ENCODE results near the gene DKC1.
A peak's percentile ranks its signal among the peaks of the same experiment; 100 is the strongest.
"Not testable (repeated sequence)": the region's sequence is repeated elsewhere in the genome, so short reads cannot be mapped to it uniquely, and the experiment has no call there.

DKC1 gene

DNA sequence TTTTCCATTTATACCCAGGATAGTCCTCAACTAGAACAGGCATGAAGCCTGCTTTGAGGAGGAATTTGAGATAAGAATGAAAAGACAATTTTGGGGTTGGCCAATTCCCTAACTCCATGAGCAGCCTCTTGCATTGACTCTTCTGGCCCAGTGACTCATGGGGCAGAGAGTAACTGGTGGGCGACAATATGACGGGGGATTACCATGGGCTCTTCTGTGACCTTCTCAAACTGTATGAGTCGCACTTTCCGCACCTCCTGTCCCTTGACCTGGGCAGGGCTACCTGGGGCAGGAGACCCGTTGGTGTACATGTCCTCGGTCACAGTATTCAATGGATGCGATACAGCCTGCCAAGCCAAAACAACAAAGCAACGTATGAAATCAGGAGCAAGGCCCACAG is 29.3 kb downstream of the DKC1 start:
- DNase-seq (ENCODE audit: low read depth in 2 of 2), result no peak

DNA sequence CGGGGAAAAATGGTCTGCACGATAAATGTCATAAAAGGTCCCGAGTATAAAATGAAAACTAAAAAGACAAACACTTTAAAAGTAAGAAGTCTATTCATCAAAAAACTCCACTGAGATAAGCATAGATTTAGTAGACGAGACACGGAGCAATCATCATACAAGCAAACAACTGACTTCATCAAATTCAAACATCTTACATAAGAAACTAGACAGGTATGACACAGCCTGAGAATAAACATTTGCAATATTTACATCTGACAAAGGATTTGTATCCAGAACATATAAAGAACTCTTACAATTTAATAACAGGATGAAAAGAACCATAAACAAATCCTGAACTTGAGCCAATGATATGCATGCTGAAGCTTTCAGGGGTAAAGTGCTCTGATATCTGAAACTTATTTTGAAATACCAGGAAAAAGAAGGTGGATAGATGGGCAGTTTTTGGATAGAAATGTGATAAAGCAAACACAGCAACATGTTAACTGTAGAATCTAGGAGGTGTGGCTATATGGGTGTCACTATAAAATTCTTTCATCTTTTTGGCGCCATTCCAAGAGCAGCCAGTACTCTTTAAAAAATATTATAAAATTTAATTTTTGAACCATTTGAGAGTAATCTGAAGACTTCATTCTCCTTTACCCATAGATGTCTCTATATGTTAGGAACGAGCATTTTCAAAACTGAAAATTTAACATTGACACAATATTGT is 30.6 kb downstream of the DKC1 start:
- no peak for DNase-seq (ENCODE audit: low read depth in 2 of 2)

DNA sequence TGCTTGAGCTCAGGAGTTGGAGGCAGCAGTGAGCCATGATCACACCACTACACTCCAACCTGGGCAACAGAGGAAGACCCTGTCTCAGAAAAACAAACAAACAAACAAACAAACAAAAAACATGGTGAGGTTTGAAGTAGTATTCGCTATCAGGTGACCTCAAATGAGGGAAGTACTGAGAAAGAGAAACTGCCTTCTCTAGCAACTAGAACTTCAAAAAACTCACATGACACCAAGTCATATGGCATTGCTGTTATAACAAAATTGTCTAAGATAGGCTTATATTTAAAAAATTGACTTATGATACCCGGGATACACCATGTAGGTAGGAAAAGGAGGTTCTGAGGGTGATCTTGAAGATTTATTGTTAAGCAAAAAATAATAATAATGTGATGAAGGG is 32.4 kb downstream of the DKC1 start:
- DNase-seq (ENCODE audit: low read depth in 2 of 2), result no peak

DNA sequence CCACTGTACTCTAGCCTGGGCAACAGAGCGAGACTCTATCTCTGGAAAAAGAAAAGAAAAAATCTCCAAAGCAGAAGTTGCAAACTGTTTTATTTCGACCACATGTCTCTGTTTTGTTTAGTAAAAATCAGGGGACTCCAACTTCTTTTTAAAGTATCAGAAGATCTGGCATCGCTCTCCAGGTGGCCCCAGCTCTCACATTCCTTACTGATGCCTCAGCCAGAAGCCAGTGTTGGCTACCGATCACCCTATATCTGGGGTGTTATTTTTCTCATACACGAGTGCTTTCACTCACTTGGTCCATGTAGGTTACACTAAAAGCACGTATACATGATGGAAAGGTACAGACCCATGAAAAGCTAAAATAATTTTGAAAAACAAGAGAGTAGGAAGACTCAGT is 34.3 kb downstream of the DKC1 start:
- no peak for DNase-seq (ENCODE audit: low read depth in 2 of 2)

DNA sequence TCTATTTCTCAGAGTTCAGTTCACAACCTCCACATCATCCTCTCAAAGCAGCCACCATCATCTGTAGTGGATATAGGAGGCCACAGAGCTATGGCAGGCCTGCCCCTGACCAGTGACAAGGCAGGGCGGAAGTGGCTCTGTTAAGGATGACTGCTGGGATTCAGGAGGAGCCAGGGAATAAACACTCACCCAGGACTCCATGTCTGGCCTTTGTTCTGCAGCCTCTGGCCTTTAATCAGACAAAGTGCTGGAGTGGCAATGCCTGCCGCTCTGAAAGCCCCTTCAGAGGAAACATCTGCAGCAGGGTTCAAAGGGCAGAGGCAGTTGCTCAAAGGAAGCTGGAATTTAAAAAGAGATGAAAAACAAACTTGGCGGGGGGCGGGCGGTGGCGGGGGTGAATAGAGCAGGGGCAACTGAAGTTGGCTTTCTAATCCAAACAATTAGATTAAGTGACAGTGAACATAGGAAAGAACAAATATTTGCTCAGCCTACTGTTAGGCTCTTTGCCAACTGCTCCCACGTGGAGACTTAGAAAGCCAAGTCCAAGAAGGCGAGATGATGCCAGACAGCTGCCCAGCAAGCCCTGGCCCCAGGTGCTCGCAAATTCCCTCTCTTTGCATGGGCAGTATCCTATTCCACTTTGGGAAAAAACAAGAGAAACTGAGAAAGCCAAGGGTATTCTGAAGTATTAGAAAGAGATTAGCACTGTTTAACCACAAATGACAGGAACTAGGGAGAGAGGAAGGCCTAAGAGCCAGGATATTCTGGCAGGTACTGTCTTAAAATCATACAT is 37.1 kb downstream of the DKC1 start:
- no peak for DNase-seq (ENCODE audit: low read depth in 2 of 2)

DNA sequence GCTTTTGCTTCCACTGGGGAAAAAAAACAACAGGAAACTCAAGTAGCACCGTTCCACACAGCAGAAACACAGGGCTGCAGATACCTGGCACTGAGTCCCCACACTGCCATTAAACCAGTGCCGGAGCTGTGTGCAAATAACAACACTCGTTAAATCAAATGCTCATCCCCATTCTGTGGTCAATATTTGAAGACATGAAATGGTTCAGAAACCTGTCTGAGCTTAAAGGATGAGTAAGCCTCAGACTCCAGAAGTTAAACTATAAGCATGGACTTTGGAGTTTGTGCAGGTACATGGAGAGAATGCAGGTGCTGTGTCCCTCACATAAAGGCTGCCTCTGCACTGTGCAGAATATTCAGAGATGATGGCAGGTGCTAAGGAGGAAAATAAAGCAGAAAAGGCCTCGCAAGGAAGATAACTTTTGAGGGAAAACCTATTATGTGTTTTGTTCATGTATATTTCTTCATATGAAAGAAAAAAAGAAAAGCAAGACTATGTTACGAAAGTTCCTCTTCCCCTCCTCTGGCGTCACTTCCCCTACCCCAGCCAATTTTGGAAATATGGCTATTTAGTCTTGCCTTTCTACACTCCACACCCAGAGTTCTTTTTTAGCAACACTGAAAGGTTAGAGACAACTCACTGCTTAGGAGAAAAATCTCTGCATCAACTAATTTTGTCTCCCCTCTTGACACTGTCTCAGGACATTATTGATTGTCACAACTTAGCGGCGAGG is 38.0 kb downstream of the DKC1 start:
- no peak for DNase-seq (ENCODE audit: low read depth in 2 of 2)

DNA sequence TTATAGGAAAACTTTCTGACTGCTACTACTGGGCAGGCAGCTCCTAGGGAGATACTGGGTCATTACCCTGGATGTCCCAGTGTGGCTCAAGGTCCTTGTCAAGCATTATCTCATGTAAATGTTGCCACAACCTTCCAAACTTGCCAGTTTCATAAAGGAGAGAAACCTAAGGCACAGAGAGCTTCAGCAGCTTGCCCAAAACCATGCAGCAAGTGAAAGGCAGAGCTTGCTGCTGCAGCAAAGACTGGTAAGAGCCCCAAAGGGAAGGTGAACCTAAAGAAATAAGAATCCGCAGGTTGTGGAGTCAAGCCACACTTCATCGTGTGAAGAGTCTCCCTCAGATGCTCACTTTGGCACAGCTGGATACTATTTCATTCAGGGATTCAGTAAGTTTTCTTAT is 40.3 kb downstream of the DKC1 start:
- no peak for DNase-seq (ENCODE audit: low read depth in 2 of 2)

DNA sequence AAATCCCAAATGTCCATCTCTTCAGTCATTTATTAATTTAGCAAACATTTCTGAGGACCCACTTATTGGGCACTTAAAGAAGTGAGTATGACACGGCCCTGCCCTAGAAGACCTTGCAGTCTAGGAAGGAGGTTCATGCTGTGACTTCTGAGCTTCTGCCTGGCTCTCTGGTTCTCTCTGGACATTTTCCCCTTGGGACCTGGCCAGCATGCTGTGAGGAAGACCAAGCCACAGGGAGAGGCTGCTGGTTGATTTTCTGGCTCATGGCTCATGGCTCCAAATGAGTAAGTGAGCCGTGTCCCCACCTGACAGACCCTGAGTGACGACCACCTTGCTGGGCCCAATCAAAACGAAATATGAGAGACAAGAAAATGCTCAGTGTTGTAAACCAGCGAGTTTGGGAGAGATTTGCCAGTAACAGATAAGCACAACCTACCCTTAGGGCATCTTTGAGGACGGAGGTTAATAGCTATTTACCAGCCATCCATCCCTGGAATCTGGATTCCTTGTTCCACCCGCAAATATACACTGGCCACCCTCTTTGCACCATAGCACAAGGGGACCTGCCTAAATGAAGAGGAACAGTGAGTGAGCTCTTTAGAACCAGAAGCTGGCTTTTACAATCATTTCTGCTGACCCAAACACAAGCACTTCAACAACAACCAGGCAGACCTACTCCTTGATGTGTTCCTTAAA is 41.7 kb downstream of the DKC1 start:
- no peak for DNase-seq (ENCODE audit: low read depth in 2 of 2)

DNA sequence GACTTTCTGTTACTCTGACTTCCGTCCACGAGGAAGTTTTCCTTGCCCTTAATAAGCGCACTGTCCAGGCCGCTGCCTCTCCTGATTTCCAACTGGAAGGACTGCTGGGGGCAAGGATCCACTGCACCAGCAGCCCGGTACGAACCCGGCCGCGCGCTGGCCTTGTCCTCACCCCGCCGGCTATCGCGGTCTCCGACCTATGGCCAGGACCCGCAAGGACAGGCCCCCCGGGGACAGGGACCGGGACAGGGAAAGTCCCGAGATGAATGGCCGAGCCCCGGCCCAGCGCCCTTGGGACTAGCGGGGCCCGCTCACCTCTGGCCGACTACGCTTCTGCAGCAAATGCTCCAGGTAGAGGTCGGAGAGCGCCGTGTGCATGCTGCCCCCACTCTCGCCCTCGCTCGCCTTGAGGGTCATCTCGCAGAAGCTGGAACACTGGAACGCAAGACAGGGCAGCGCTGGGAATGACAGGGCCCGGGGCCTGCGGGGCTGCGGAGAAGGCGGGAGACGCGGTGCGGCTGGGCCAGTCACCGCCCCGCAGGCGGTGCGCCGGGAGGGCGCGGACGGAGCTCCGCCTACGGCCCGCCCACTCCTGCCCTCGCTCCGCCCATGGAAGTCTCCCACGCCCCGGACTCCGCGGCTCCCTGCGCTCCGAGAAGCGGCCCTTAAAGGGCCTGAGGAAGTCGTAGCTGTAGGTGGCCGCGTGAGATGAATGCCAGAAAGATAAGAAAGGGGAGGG is 42.5 kb downstream of the DKC1 start, which contains the start of gene MPP1:
Gene MPP1 (minus strand): TSS at position 529 of the 739 bp plus-strand sequence. CDS start 112 bp downstream, at position 417.
- peak; percentile 30 to 57 for DNase-seq (ENCODE audit: low read depth in 2 of 2)

DNA sequence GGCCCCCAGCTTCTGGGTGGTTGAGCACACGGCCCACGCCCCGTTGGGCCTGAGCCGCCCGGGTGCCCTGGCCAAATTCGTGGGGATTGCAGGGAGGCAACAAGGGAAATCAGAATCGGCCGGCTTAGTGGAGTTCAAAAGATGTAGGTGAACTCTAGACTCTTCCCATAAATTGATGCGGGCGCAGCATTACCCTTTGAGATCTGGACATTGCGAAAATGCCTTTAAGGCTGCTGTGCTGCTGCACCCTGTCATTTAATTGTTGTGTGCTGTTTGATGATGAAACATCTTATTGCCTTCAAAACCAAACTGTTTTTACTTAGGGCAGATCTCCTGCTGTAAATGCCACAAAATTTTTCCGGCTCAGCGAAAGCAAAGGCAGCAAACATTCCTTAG is 43.0 kb downstream of the DKC1 start:
- DNase-seq (ENCODE audit: low read depth in 2 of 2), result no peak

DNA sequence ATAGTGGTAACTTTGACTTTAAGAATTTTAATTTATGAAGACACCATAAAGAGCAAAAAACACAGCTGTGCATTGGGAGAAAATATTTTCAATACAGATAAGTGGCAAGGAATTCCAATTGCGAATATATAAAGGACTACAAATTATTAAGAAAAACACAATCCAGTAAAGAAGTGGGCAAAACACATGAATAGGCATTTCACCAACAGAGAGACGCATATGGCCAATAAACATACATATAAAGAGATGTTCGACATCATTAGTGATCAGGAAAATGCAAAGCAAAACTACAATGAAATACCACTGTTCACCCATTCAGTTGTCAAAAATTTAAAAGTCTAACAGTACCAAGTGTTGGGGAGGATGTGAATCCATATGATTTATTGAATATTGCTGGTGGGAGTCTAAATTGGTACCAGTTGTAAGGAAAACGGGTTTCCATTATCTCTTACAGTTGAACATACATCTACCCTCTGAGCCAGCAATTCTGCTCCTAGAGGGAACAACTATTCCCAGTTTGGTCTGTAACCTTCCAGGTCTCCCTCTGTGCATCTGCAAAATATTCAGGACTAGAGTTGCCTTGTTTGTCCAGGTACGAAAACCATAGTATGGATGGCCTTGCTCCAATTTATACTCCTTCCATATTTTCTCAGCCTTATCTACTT is 44.3 kb downstream of the DKC1 start:
- DNase-seq (ENCODE audit: low read depth in 2 of 2), result no peak

DNA sequence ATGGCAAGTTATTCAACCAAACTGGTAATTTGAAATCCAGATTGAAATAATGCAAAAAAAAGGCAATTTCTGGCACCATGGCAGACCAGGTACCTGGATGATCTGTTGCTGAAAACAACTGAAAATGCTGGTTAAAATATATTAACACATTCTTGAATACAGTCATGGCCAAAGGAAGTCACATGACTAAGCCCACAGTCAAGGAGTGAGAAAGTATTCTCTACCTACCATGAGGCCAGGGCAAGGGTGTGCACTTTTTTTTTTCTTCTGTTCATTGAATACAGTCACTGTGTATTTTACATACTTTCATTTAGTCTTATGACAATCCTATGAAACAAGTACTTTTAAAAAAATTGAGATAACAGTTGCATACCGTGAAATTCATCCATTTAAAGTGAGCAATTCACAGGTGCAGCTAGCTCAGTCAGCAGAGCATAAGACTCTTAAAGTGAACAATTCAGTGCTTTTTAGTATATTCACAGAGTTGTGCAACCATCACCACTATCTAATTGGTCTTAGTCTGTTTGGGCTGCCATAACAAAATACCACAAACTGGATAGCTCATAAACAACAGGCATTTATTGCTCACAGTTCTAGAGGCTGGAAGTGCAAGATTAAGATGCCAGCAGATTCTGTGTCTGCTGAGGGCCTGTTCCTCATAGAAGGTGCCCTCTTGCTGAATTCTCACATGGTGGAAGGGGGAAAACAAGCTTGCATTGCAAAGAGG is 47.4 kb downstream of the DKC1 start:
- DNase-seq (ENCODE audit: low read depth in 2 of 2), result no peak

DNA sequence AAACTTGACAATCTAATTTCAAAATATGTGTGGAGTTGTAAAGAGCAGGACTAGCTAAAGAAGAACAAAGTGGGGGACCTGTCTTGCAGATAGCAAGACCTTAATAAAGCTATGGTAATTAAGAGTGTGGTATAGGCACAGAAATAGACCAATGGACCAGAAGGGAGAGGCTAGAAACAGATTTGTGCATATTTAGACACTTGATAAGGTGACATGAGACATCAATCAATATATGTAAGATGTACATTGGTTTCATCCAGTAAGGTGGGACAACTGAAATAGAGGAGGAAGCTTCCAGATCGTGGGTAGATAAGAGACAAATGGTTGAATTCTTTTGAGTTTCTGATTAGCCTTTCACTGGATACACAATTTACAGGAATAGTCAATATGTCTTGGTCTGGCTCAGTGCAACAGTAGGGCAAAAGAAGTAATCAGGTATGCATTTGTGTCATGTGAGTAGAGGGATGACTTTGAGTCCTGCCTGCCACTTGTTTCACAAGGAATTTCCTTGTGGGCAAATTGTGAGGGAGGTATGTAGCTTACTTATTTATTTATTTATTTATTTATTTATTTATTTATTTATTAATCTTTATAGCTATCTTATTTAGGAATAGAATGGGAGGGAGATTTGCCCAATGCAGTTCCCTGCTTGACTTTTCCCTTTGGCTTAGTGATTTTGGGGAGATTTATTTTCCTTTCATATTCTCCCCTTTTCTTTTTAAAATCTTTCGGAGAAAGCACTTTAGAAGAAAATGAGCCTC is 49.9 kb downstream of the DKC1 start:
- DNase-seq (ENCODE audit: low read depth in 2 of 2), result no peak

DNA sequence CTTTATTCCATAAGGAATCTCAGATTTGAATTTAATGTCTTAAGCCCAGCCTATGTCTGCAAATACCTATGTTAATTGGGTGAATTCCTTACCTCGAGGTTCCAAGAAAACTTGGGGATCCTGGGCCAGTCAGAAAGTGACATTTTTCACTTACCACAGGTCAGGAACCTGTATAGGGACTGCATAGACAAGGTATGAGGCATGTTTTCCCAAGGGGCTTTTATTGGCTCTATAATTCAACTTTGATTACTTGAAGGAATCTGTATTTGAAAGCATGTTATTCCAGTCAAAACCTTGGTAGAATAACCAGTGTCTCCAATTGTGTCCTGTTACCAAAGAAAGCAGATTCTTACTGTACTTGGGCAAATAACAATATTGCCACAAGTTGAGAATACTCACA is 51.1 kb downstream of the DKC1 start:
- no peak for DNase-seq (ENCODE audit: low read depth in 2 of 2)

DNA sequence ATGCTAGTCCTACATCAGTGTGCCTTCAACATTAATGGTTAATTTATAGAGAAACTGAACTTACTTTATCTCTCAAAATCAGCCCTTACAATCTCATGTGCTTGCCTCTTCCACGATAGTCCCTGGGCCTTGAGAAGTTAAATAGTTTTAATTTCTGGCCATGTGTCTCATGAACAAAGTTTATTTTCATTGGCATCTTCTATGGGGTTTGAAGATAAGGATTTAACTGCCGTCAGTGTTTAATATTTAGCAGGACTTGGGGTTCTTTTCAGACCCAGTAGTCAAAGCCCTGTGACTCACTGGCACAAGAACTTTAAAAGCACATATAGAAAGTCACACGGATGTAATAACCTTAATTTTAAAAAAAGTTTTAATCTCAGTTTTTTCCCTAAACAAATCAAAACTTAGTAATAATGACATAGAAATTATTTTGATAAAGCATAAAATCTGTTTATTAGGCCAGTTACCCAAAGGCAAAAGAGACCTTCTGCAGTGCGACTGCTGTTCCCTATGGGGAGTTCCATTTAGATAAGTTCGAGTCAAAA is 52.7 kb downstream of the DKC1 start:
- DNase-seq (ENCODE audit: low read depth in 2 of 2), result no peak

DNA sequence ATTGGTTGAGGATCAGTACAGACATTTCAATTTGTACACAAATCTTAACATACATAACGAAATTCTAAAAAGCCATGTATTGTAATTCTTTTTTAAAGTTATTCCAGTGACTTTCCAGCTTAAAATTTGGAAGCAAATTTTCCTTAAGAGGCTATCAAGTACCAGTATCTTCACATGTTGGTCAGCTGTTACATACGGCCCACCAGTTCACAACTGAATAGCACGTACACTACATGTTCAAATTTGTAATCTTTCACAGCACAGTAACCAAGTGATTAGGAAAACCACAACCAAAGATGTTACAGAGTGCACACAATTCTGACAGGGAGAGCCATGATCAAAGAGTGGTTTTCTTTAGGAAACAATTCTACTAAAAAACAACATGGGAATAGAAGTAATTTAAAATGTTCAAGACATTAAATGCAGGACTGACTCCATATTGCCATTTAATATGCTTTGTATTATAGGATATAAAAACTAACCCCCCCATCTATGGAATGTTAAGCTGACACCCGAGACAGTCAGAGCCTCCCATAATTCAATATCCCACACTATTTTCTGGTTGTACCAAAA is 53.7 kb downstream of the DKC1 start:
- not testable (repeated sequence) for DNase-seq (ENCODE audit: low read depth in 2 of 2)

DNA sequence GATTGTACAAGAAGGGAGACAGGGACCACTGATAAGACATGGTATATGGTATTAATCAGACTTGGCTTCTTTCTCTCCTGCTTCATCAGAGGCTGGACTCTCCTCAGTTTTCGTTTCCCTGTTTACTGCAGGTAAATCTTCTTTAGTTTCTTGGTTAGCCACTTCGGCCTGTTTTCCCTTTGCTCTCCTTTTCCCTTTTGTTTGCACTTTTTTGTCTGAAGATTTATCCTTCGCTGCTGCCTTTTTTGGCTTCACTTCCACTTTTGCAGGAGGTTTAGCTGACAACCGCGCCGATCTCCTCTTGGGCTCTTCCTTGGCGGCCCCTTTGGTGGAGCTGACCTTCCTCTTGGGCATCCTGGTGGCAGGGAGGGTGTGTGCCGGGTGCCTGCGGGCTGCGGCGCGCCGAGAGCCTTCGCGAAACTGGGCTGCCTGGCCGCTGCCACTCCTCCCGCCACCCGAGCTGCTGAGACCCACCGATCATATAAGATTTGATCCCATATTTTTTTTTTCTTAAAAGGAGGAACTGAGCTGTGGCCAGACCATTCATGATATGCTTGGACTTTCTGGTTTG is 54.5 kb downstream of the DKC1 start:
- DNase-seq (ENCODE audit: low read depth in 2 of 2), result not testable (repeated sequence)

Measured in stimulated activated CD4-positive, alpha-beta T cell treated with anti-CD3 and anti-CD28 coated beads, Interleukin-15, amount 100 ng/mL, for 48 hours (primary cell).